OCI-LY7 (cell line): Measurements from ENCODE around the gene PFDN1. TPM values are rescaled to one million over a fixed set of nuclear protein-coding genes. Genes with fewer than 3 reads are reported as not detected.

Experiments
- BruUV-seq: library from RNA; stranded (reverse); fragments of 400-500 nt; replicated peaks from 2 replicates; lab custom pipeline; 2021; lab: Mats Ljungman, UMichigan
- CTCF ChIA-PET: fragments of 300-600 bp; sonication (Branson Sonifier 250); formaldehyde crosslinking; loops from one replicate; lab custom pipeline; 2022; ENCODE audit warnings: antibody characterized with exemption; ENCODE audit not compliant: unreplicated experiment; lab: Charles Lee
- POLR2A ChIA-PET: fragments of 300-600 bp; sonication (Branson Sonifier 250); formaldehyde crosslinking; loops from one replicate; lab custom pipeline; 2022; ENCODE audit warnings: antibody characterized with exemption; lab: Charles Lee
- DNase-seq: peaks from one replicate; pipeline ENCODE4 v3.0.0-alpha.2; 2015; ENCODE audit warnings: low spot score
- H2AFZ ChIP-seq: fragments of 200-600 bp; sonication (generic), shearing (Covaris generic); 2 replicates; pipeline ENCODE4 v1.6.1; 2014; ENCODE audit warnings: mild to moderate bottlenecking, antibody characterized with exemption, low read length, moderate library complexity
- H3K27ac ChIP-seq: fragments of 200-600 bp; sonication (generic); 2 replicates; pipeline ENCODE4 v1.5.1; 2014; ENCODE audit warnings: mixed run types, low read depth, mild to moderate bottlenecking, moderate library complexity, low read length, inconsistent platforms; ENCODE audit not compliant: poor library complexity, severe bottlenecking
- H3K36me3 ChIP-seq: fragments of 200-600 bp; sonication (generic); 2 replicates; pipeline ENCODE4 v1.6.1; 2014; ENCODE audit warnings: mild to moderate bottlenecking, antibody characterized with exemption, low read length, moderate library complexity, mixed read lengths; ENCODE audit not compliant: insufficient read depth
- H3K4me1 ChIP-seq: fragments of 200-600 bp; sonication (generic); 2 replicates; pipeline ENCODE4 v1.5.1; 2014; ENCODE audit warnings: mild to moderate bottlenecking, low read length; ENCODE audit not compliant: insufficient read depth, poor library complexity, severe bottlenecking
- H3K4me2 ChIP-seq: fragments of 200-600 bp; sonication (generic); 2 replicates; pipeline ENCODE4 v1.6.1; 2014; ENCODE audit warnings: mild to moderate bottlenecking, low read length
- H3K4me3 ChIP-seq: fragments of 200-600 bp; sonication (generic); 2 replicates; pipeline ENCODE4 v1.5.1; 2014; ENCODE audit warnings: mild to moderate bottlenecking, low read depth, low read length; ENCODE audit not compliant: poor library complexity, severe bottlenecking
- H3K79me2 ChIP-seq: fragments of 200-600 bp; sonication (generic); 2 replicates; pipeline ENCODE4 v1.6.1; 2016; ENCODE audit warnings: low read depth, mild to moderate bottlenecking, low read length, moderate library complexity, mixed read lengths; ENCODE audit not compliant: insufficient read depth
- H3K9me2 ChIP-seq: fragments of 200-600 bp; sonication (generic); 2 replicates; pipeline ENCODE4 v1.6.1; 2016; ENCODE audit warnings: mild to moderate bottlenecking, low read length, mixed read lengths; ENCODE audit not compliant: insufficient read depth
- H3K9me3 ChIP-seq: fragments of 200-600 bp; sonication (generic); 2 replicates; pipeline ENCODE4 v1.6.1; 2014; ENCODE audit warnings: mild to moderate bottlenecking, mixed run types, low read length, mixed read lengths
- H4K20me1 ChIP-seq: fragments of 200-600 bp; sonication (generic); 2 replicates; pipeline ENCODE4 v1.6.1; 2014; ENCODE audit warnings: mild to moderate bottlenecking, antibody characterized with exemption, low read length, moderate library complexity, mixed read lengths; ENCODE audit not compliant: insufficient read depth
- EZH2phosphoT487 ChIP-seq: fragments of 200-600 bp; sonication (generic); IDR thresholded peaks from 2 replicates; pipeline ENCODE4 v1.6.1; 2018; ENCODE audit warnings: low read depth, borderline replicate concordance, mild to moderate bottlenecking, mixed run types, antibody characterized with exemption, low read length, moderate library complexity, mixed read lengths
- intact Hi-C: fragments of 100-400 bp; cut with micrococcal nuclease; formaldehyde crosslinking; loops from one replicate; pipeline ENCODE4 v1.10.0; 2022; ENCODE audit not compliant: unreplicated experiment
- total RNA-seq, 2 experiments: library from RNA; depleted of rRNA in 1 of 2; stranded (reverse); fragments of >200 nt in 1 of 2; shearing (Covaris generic) in 1 of 2; gene quantifications; 2 replicates each; pipeline ENCODE4 v1.2.3, GENCODE V29; 2014 to 2022
- TF ChIP-seq, protein P1 (sequence below): fragments of 200-600 bp; sonication (generic); conservative IDR thresholded peaks from 2 replicates; pipeline ENCODE4 v1.5.1; 2014; ENCODE audit warnings: mild to moderate bottlenecking, antibody characterized with exemption, low read length, moderate library complexity, mixed read lengths

Gene PFDN1
- total RNA-seq, 2 experiments from 2014 or later, result 51.3 to 73.9 TPM

- Histone ChIP-seq H3K9me2 (no peaks in the 10 kb centered on the region), H2AFZ (no peak overlapping the region), H3K4me2 (no peak overlapping the region), H3K27ac (no peak overlapping the region), H3K79me2 (peaks cover 63% of the 10 kb centered on the region), H3K9me3 (no peaks in the 10 kb centered on the region), H3K4me1 (peaks cover 36% of the 10 kb centered on the region), H3K36me3 (peaks cover 47% of the 10 kb centered on the region), H3K4me3 (no peak overlapping the region), H4K20me1 (no peaks in the 10 kb centered on the region)
- TF ChIP-seq EZH2phosphoT487, result no peak
- TF ChIP-seq, protein P1, sequence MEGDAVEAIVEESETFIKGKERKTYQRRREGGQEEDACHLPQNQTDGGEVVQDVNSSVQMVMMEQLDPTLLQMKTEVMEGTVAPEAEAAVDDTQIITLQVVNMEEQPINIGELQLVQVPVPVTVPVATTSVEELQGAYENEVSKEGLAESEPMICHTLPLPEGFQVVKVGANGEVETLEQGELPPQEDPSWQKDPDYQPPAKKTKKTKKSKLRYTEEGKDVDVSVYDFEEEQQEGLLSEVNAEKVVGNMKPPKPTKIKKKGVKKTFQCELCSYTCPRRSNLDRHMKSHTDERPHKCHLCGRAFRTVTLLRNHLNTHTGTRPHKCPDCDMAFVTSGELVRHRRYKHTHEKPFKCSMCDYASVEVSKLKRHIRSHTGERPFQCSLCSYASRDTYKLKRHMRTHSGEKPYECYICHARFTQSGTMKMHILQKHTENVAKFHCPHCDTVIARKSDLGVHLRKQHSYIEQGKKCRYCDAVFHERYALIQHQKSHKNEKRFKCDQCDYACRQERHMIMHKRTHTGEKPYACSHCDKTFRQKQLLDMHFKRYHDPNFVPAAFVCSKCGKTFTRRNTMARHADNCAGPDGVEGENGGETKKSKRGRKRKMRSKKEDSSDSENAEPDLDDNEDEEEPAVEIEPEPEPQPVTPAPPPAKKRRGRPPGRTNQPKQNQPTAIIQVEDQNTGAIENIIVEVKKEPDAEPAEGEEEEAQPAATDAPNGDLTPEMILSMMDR, result no peak
- no peak for DNase-seq
- no TSS peak for BruUV-seq
- intact Hi-C loops, result no loop called here
- ChIA-PET CTCF (no interaction called here), POLR2A (interaction anchor here (1.8 kb wide), 1 partner anchor 32 kb away, joined by 11 read pairs; no protein-coding TSS in a partner anchor)
Observed at GRCh38 chr5:140299056-140299455, 3.8 kb downstream of the PFDN1 start.

GRCh38 chr5:140298183-140298601 lies 4.7 kb downstream of the PFDN1 start:
- ChIA-PET CTCF (no interaction called here), POLR2A (interaction anchor here (1.1 to 1.6 kb wide), 6 partner anchors 9 to 48 kb away, joined by 3 to 8 read pairs (median 3); no protein-coding TSS in a partner anchor)
- Histone ChIP-seq H3K36me3 (peaks cover 47% of the 10 kb centered on the region), H3K79me2 (peaks cover 71% of the 10 kb centered on the region), H3K4me1 (peaks cover 41% of the 10 kb centered on the region), H3K27ac (no peak overlapping the region), H3K4me2 (no peak overlapping the region), H3K4me3 (no peak overlapping the region), H3K9me2 (no peaks in the 10 kb centered on the region), H4K20me1 (no peaks in the 10 kb centered on the region), H2AFZ (no peak overlapping the region), H3K9me3 (no peaks in the 10 kb centered on the region)
- no peak for TF ChIP-seq EZH2phosphoT487
- TF ChIP-seq, protein P1, result no peak
- no TSS peak for BruUV-seq
- intact Hi-C loops, result no loop called here
- DNase-seq, result no peak

DNA sequence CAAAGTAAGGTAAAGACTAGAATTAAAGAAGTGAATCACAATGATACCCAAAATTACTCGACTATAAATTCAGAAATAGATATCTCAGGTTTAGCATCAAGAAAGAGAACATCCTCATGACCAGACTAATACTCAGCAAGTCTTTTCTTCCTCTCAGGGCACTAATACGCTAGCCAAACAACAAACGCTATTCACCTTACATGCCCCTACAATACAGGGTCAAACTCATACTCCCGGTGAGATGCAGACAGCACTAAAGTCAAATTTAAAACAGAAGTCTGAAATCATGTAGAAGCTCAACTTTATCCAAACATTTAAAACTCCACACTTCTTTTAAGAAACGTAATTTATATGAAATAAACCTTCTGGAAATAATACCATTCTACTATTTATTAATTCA lies 5.6 kb downstream of the PFDN1 start:
- H3K9me3 ChIP-seq, result no peaks in the 10 kb centered on the region
- intact Hi-C loops, result no loop called here
- H3K4me3 ChIP-seq, result no peak overlapping the region
- H3K9me2 ChIP-seq, result no peaks in the 10 kb centered on the region
- POLR2A ChIA-PET, result interaction anchor here (1.1 to 1.6 kb wide), 5 partner anchors 11 to 48 kb away, joined by 3 to 8 read pairs (median 3); no protein-coding TSS in a partner anchor
- H3K4me2 ChIP-seq, result no peak overlapping the region
- H3K27ac ChIP-seq, result no peak overlapping the region
- H3K79me2 ChIP-seq, result peaks cover 75% of the 10 kb centered on the region
- peaks cover 50% of the 10 kb centered on the region for H3K4me1 ChIP-seq
- BruUV-seq, result no TSS peak
- no peak for TF ChIP-seq EZH2phosphoT487
- TF ChIP-seq, protein P1, result no peak
- DNase-seq, result no peak
- no peaks in the 10 kb centered on the region for H4K20me1 ChIP-seq
- no peak overlapping the region for H2AFZ ChIP-seq
- peaks cover 50% of the 10 kb centered on the region for H3K36me3 ChIP-seq
- CTCF ChIA-PET, result no interaction called here
